Renal cortex interstitium (tissue), 11 donors: ENCODE results near the gene PLXDC2. TPM values are rescaled to one million over a fixed set of nuclear protein-coding genes. Genes with fewer than 3 reads are reported as not detected.
A peak's percentile ranks its signal among the peaks of the same experiment; 100 is the strongest.

Source experiments
- DNase-seq, 11 donors: peaks; one replicate each; pipeline ENCODE4 v3.0.0-alpha.2; 2013; ENCODE audit warnings: low read depth in 9 of 11, low spot score in 4 of 11; ENCODE audit errors: extremely low read depth in 1 of 11
- polyA plus RNA-seq, 3 donors: library from polyadenylated mRNA; unstranded; fragments of 120-200 nt; gene quantifications; one replicate each; pipeline ENCODE4 v1.2.1, GENCODE V29; 2013; ENCODE audit not compliant: insufficient read length in 3 of 3

Gene PLXDC2
- polyA plus RNA-seq, 3 donors: 32.2 to 42.6 (median 33.2) TPM

DNA sequence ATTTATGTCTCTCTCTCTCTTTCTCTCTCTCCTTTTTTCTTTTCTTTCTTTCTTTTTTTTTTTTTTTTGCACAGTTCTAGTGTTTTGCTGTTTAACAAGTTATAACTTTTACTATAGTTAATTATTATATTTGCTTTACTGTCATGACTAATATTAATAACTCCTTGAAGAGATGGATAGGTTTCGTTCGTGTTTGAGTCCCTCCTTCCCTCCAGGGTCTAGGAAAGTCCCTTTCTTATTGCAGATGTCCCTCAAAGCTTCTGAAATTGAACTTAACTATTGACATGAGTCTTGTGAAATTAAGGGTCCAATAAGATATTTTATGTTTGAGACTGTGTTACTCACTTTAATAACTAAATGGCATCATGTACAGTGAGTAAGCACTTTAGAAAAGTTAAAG, 131.4 kb downstream of the PLXDC2 start:
- DNase-seq: no peak

GRCh38 chr10:19952224-19953010, 136.2 kb downstream of the PLXDC2 start:
- DNase-seq: no peak

DNA sequence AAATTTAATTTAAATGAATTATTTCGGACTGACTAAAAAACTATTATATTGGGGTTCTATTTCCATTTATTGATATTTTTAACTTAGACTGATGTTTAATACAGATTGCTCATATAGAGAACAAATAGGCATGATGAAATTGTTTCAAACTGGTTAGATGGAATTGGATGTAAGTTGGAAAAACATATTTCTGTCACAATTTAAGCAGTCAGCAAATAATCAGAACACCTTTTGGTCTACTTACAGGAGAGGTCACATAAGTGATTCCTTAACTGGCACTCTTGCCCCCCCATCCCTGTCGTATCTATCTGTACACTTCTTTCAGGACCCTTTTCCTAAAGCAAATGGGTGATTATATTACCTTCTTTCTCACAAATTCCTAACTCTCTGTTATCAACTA, 138.4 kb downstream of the PLXDC2 start:
- no peak for DNase-seq

GRCh38 chr10:19956516-19957032, 140.3 kb downstream of the PLXDC2 start:
- no peak for DNase-seq

DNA sequence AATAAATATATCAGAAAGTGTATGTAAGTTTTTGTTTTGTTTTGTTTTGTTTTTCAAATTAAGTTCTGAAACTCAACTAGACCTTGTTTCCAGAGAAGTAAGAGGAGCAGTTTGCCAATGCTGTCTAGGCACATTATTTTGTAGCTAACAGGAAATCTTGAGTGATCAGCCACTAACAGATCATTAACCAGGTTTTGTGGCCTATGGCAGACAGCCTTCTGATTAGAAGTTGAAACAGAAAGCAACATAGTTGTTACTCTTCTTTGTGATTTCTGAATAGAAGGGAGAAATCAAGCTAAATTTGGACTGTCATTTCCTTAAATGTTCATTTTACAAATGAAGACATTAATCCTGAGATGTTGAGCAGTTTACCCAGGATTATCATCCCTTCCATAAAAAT, 142.6 kb downstream of the PLXDC2 start:
- no peak for DNase-seq

- DNase-seq: no peak
Measured at GRCh38 chr10:19961076-19962053, 145.1 kb downstream of the PLXDC2 start.

DNA sequence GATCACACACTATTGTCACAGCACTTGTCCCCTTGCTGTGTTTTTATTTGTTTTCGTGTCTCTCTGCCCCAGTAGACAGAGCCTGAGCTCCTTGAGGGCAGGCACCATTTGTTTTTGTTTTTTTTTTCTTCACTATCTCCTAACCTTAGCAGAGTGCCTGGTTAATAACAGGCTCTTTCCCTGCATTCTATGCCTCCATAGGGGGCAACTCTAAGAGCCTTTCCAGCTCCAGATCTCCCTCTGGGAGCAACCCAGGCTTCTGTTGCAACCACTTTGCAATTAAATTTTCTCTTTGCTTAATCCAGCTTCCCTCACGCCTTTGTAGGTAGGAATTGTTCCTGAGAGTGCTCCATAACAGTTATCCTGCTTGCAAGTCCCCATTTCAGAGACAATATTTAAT, 148.4 kb downstream of the PLXDC2 start:
- no peak for DNase-seq

DNA sequence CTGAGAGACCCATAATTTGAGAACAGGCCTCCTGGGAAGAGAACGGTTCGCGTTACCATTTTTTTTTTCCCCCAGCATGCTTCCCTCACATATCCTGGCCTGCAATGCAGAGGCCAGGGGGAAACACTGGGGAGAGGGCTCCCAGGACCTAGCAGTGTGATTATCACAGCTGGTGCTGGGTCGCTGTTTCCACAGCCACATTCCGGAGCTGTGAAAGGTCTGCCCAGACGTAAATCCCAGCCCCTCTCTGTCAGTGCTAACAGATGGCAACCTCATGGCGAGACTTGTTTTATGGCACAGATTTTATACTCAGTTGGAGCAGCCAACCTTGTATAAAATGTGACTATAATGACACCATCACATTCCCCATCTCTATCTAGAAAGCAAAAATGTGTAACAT, 150.5 kb downstream of the PLXDC2 start:
- peak in 4 of 11 donors; percentile 7 to 27 (median 19) for DNase-seq

DNA sequence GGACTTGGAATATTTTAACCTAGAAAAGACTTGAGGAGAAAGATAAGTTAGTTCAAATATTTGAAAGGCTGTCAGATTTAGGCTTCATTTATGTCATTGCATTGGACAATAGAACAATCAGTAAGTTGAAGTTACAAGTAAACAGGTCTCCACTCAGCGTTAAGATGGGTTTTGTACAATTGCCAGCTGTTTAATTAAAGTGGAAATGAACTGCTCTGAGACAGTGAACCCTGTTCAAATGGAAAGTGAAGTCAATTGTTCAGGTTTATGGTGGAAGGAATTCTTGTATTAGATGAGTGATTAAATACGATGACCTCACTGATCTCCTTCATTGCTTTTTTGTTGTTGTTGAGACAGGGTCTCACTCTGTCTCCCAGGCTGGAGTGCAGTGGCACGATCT, 151.7 kb downstream of the PLXDC2 start:
- no peak for DNase-seq

- no peak for DNase-seq
Measured at GRCh38 chr10:19968745-19969144, 152.5 kb downstream of the PLXDC2 start.

- no peak for DNase-seq
Measured at GRCh38 chr10:19970256-19970655, 154.0 kb downstream of the PLXDC2 start.

DNA sequence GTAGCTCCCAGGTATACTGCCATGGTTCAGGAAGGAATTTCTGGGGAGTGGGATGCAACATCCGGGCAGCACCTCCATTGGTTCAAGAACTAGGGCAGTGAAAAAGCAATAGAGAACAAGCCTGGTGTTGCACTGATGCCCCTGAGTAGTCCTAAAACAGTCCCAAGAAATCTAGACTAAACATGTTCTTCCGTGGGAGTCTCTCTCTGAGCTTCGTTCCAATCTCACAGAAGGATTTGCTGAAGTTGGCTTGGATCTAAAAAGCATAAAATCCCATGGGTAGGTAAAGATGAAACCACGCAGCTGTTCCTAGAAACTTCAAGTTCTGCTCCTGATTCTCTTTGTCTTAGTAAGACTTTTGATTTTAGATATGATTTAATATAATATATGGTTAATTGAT, 154.5 kb downstream of the PLXDC2 start:
- DNase-seq: no peak

- DNase-seq: no peak
Measured at GRCh38 chr10:19971343-19972052, 155.3 kb downstream of the PLXDC2 start.

DNA sequence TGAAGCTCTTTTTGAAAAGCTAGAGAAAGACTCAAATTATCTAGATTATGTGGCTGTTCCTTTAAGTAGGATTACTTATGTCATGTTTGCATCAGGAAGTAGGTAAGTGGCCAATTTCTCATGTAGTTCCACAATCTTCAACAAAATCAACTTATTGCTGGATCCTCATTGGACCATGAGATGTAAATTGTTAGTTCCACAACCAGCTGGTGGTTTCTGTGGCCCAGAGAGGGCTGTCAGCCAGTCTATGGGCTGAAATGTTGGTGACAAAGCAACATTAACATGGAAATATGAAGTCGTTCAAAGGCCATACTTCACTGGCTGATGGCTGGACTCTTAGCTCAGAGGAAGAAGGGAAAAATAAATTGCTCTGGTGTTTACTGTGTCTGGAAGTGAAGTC, 157.9 kb downstream of the PLXDC2 start:
- DNase-seq: no peak

DNA sequence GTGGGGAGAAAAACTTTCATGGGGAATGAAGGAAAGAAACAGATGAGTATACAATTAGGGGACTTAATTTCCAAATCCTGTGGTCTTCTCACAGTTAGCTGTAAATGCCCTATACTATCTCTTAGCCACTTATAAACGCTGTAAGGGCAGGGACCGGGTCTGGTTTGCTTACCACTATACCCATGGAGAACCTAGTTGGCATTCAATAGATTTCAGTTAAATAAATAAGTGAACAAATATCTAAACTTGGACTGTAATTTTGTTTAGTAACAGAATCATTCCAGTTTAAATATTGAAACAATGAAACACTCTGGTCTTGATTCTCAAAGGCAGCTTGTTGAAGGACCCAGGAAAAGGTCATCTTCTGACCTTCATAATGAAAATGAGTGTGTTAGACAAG, 158.3 kb downstream of the PLXDC2 start:
- no peak for DNase-seq

- DNase-seq: no peak
Measured at GRCh38 chr10:19977097-19977521, 160.9 kb downstream of the PLXDC2 start.

GRCh38 chr10:19979628-19980027, 163.4 kb downstream of the PLXDC2 start:
- DNase-seq: no peak

GRCh38 chr10:19983880-19984565, 167.8 kb downstream of the PLXDC2 start:
- DNase-seq: peak in 1 of 11 donors; percentile 11

GRCh38 chr10:19985745-19986144, 169.5 kb downstream of the PLXDC2 start:
- no peak for DNase-seq
